GM18505 (cell line): ENCODE results near the gene IRAK3.

Experiments
- ATAC-seq: cut with Tn5 transposase; IDR thresholded peaks from one replicate; pipeline ENCODE4 v1.9.1; 2021; ENCODE audit not compliant: unreplicated experiment
- POLR2A ChIP-seq: IDR thresholded peaks from 4 replicates; pipeline ENCODE4 v1.6.1; 2011; ENCODE audit warnings: borderline replicate concordance; ENCODE audit not compliant: insufficient read depth, insufficient read length; ENCODE audit errors: extremely low read depth

Gene IRAK3

DNA sequence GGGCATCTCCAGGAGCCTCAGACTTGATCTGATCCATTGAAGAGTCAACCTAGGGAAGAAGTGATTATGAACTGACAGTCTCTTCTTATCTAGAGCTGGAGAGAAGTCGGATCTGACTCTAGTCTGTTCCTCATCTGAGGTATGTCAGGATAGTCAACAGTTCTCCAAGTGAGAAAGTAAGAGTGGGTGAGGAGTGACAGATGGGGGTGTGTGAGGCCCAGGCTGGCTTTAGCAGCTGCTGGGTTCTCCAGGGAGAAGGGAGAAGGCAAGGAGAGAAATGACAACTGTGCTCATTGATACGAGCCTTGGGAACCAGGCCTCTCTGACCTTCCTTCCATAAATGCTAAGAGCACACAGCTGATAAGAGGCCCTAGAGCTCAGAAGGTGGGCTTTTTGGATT is 53.3 kb downstream of the IRAK3 start:
- TF ChIP-seq POLR2A = no peak
- ATAC-seq = no peak

DNA sequence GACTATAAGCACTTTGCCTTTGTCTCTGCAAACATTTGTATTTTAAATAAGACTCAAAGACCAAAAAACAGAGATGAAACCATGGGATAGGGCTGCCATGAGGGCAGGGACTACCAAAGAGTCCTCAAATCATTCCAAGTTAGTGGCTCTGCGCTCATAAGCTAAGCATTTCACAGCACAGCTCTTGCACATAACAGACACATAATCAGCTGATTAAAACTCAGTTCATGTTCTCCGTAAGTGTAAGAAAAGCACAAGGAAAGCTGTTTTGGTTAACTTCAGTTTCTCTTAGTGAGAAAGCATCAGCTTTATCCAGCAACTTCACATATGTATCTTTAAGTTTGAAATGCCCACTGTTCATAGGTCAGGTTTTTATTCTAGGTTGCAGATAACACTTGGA is 54.9 kb downstream of the IRAK3 start:
- ATAC-seq = no peak

GRCh38 chr12:66244446-66244845 is 55.4 kb downstream of the IRAK3 start:
- no peak for TF ChIP-seq POLR2A
- no peak for ATAC-seq

More for the DNA sequence above, 54.9 kb downstream of the IRAK3 start:
- no peak for TF ChIP-seq POLR2A

- no peak for TF ChIP-seq POLR2A
- no peak for ATAC-seq
These were observed 58.7 kb downstream of the IRAK3 start for GRCh38 chr12:66247741-66248140.

DNA sequence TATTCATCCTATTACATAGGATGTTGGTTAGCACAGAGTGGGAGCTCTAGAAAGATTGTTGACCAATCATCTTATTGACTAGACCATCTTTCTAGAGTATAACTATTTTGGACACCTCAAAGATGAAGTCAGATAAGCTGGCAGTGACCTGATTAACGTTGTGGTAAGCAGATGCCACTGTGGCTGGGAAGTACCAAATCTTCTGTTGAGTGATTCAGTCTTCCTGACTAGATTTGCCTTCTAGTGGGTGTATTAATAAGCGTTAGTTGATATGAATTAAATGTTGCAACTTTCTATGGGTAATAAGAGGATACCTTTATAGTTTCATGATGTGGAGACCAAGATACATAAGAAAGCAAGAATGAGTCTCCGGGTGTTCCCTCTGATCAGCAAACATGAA is 62.0 kb downstream of the IRAK3 start:
- no peak for ATAC-seq

GRCh38 chr12:66252771-66253170 is 63.8 kb downstream of the IRAK3 start:
- no peak for ATAC-seq
- no peak for TF ChIP-seq POLR2A

More for the DNA sequence above, 62.0 kb downstream of the IRAK3 start:
- no peak for TF ChIP-seq POLR2A

GRCh38 chr12:66255737-66256136 is 66.7 kb downstream of the IRAK3 start:
- ATAC-seq = no peak
- TF ChIP-seq POLR2A = no peak

DNA sequence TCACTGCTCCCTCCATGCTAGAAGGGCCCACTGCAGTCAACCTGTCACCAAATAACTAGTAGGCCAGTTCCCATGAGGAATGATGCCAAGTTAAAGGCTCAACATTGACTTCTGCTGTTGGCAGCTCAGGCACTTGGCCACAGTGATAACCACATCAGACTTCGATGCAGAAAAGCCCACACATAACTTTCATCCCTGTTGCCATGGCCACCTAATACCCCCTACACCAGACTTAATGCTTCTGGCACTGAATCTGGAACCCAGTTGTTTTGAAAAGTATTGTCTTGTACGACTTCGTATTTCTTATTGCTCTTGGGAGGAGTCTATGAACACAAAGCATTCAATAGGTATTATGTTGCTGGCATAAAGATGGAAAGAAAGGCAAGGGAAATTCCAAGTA is 69.0 kb downstream of the IRAK3 start:
- ATAC-seq = no peak
- TF ChIP-seq POLR2A = no peak

DNA sequence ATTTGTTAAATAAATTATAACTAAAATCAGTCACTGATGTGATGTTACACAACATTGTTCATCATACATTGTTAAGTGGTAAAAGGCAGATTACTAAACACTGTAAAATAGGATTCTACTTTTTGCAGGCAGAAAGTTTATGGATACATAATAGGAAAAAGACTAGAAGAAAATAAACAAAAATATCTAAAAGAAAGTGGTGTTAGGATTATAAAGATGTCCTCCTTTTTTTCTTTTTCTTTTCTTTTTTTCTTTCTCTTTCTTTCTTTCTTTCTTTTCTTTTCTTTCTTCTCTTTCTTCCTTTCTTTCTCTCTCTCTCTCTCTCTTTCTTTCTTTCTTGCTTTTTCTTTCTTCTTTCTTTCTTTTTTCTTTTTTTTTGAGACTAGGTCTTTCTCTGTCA is 73.7 kb downstream of the IRAK3 start:
- no peak for TF ChIP-seq POLR2A
- ATAC-seq = no peak

DNA sequence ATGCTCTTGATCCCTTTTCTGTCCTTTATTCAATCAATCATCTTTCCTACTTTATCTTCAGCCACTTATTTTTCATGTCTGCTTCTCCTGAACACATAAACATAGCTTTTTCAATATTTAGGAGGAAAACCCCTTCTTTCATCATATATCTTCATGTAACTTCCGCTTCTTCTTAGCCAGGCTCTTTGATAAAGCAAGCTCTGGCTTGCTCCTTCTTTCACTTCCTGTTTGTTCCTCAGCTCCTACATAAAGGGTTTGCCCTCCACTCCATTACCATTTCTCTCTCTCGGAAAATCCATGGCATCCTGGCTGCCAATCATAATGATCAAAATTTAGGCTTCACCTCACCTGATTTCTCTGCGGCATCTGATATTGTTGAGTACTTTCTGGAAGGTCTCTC is 79.5 kb downstream of the IRAK3 start:
- ATAC-seq = no peak
- no peak for TF ChIP-seq POLR2A

GRCh38 chr12:66269142-66269541 is 80.1 kb downstream of the IRAK3 start:
- no peak for ATAC-seq

GRCh38 chr12:66269757-66270383 is 80.9 kb downstream of the IRAK3 start:
- no peak for TF ChIP-seq POLR2A
- ATAC-seq = no peak

More at GRCh38 chr12:66269142-66269541, 80.1 kb downstream of the IRAK3 start:
- no peak for TF ChIP-seq POLR2A

DNA sequence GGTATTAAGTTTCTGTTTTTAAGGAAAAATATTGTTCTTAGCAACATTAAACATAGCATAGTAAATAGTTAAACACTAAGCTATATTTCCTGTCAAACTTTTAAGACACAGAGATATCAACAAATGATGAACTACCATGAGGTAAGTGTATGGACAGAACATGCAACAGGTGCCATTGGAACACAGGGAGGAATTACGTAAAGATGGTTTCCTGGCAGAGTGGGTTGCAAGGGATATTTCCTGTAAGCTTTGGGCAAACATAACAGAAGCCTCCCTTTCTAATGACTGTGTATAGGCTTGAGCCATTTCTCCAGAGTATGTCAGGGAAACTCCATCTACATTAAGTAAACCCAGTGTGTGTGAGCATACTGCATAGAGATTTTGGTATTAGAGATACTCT is 81.6 kb downstream of the IRAK3 start:
- ATAC-seq = no peak
- no peak for TF ChIP-seq POLR2A

DNA sequence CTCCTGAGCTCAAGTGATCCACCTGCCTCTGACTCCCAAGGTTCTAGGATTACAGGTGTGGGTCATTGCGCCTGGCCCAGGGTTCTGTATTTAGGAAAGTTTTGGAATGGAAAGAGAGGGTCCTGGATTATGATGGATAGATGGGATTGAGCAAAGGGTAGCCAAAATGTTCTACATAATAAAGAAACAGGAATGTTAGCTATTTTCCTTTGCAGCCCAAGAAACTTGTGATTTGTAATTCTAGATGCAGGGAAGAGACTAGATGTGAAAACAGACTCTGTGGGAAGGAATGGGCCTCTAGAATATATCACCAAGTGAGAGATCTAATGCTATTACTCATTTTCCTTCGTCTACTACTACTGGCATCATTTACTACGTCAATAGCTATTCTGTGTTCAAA is 83.6 kb downstream of the IRAK3 start:
- no peak for TF ChIP-seq POLR2A
- no peak for ATAC-seq

DNA sequence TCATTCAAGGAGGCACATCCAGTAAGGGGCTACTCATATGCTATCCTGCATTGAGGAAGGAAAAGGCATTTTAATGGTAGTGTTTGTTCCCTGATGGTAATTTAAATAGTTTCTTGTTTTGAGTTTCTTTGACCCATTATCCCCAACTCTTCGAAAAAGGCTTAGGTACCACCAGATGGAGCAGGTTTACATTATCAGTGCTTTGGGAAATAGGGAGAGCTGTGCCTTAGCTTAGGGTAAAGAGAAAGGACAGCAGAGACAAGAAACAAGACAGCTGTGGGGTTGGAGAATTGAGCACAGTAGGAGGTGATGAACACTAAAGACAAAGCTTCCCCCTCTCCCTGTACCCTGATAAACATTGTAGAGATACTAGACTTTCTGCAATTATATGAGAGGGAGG is 84.1 kb downstream of the IRAK3 start:
- no peak for TF ChIP-seq POLR2A
- no peak for ATAC-seq
